HG02870 (cell line): ENCODE results near the gene LMOD1.
"Not testable (repeated sequence)": the region's sequence is repeated elsewhere in the genome, so short reads cannot be mapped to it uniquely, and the experiment has no call there.

ENCODE experiments used
- ATAC-seq: cut with Tn5 transposase; IDR thresholded peaks from one replicate; pipeline ENCODE4 v1.9.1; 2021; ENCODE audit warnings: mild to moderate bottlenecking, moderate library complexity; ENCODE audit not compliant: unreplicated experiment

The LMOD1 gene

GRCh38 chr1:201949491-201949890 is 3.1 kb upstream of the LMOD1 start:
- no peak for ATAC-seq

DNA sequence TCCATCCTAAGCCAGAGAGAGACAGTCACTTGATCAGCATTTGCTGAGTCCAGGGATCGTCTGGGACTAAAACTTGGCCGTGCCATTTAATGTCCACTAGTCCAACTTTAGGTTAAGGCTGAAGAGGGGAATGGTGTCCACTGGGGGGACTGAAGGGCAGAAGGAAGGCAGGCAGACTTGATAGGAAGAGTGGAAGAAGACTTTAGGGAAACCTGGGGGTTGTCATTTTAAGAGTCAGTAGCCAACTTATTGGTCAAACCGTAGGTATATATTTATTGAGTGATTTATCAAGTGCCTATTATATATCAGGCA is 1.3 kb upstream of the LMOD1 start:
- no peak for ATAC-seq

DNA sequence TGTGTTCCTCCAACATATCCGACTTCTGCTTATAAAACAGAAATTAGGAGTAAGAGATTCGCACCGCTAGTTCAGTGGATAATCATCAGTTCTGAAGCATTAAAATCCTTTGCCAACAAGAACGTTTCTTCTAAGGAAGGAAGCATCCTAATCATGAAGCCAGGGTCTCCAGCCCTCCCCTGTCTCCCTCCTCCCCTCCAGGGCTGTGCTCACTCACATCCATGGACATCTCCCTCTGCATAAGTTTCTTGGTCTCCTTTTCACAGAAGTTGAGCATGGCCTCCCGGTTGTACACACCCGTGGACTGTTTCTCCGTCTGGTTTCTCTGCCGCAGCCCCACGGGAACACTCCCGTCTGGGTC is 505 bp downstream of the LMOD1 start:
- ATAC-seq: no peak

DNA sequence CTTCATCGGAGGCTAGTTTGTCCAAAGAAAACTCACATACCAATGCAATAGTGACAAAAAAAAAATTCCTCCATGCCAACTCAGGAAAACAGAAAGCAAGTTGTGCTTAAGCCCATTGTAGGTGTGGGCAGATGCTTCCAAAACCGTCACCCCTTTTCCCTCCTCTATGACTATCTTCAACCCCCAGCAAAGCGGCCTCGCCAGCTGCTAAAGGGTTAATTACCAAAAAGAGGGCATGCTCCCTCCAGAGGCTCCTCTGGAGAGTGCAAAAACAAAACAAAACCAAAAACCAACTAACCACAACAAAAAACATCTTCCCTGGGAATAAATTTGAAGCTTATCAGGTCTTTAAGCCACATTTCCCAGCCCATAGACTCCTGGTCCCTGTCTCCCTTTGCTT is 1.2 kb downstream of the LMOD1 start:
- no peak for ATAC-seq

GRCh38 chr1:201944639-201945038 is 1.7 kb downstream of the LMOD1 start:
- ATAC-seq: no peak

GRCh38 chr1:201944002-201944401 is 2.3 kb downstream of the LMOD1 start:
- ATAC-seq: no peak

GRCh38 chr1:201942129-201942495 is 4.2 kb downstream of the LMOD1 start:
- no peak for ATAC-seq

DNA sequence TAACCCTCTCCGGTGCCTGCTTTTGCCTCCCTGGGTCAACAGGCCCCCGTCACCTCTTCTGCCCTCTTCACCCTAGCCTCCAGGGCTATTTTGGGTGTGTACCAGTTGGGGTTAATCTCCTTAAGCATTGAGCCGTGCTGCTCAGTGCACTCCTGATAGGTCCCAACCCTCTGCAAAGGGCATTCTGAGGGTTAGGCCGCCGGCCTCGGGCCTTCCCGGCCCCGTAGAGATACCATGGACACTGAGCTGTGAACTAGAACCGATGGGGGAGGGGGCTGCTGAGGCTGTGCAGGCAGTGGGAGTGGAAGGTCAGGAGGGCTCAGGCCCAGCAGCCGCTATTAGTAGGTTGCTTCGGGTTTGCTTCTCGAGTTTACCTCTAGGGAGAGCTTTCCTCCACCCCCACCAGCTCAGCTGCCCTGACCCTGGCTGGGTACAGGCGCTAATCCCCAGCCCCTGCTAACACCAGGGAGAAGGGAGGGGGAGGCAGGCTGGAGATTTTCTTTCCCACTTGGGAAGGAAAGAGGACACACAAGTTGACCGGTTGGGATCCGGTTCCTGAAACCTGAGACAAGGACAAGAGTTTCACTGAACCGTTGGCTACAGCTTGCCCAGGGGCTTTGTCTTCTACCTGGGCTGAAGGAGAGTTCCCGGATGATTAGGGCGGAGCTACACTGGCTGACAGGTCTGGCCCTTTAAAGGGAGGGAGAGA is 4.8 kb downstream of the LMOD1 start:
- no peak for ATAC-seq

- ATAC-seq: not testable (repeated sequence)
Measured at GRCh38 chr1:201940316-201940715, 6.0 kb downstream of the LMOD1 start.

- no peak for ATAC-seq
Measured at GRCh38 chr1:201939574-201939973, 6.8 kb downstream of the LMOD1 start.

DNA sequence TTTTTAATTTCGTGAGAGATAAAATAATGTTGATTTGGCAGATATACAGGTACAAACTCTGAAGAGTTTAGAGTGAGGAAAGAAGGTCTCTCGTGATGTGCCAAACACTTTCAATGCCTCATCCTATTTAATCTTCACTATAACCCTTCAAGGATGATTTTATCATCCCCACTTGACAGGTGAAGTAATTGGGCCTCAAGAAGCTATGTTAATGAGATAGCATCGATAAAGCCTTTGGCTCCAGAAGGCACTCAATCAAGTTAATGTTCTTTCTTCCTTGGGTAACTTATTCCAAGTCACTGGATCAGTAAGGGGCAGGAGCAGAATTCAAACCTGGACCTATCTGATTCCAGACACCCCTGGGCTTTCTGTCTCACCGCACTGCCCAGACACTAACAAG is 7.2 kb downstream of the LMOD1 start:
- ATAC-seq: no peak

- no peak for ATAC-seq
Measured at GRCh38 chr1:201938440-201939035, 7.8 kb downstream of the LMOD1 start.

DNA sequence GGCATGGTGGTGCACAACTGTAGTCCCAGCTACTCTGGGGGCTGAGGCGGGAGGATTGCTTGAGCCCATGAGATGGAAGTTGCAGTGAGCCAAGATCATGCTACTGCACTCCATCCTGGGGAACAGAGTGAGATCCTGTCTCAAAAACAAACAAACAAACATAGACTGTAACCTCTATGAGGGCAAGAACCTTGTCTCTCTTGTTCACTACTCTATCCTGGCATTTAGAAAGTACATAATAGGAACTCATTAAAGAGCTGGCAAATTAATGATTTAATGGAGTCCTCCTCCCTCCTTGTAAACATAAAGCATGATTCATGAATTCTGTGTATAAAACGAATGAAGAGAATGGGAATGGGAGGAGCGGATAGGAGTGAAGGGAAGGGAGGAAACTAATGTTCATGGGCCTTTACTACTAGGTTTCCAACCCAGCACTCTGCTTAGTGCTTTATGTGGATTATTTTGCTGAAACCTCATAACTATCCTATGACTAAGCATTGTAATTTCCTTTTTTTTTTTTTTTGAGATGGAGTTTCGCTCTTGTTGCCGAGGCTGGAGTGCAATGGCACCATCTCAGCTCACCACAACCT is 8.6 kb downstream of the LMOD1 start:
- ATAC-seq: no peak

DNA sequence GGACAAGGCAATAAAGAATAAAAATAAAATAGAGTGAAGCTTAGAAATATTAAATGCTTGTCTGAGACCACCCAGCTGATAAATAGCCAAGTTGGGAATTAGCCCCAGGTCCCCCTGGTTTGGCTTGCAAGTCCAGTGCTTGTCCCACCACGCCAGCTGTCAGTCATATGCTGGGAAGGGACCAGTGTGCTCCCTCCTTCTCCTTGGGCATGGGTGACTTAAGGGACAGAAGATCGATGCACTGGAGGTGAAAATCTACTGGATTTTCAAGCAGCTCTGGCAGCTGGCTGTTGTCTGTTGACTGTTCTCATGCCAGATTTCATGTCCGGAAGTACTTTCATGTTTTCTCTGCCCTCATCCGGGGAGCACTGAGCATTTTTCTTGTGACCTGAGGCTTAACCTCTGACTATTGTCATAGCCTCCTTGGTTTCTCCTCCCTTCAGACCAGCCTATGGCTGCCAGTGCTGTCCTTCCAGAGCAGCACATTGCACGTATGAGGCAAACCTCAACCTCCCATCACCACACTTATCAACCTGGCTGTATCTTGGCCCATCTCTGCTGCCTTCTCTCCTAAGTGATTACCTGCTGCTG is 12.4 kb downstream of the LMOD1 start:
- ATAC-seq: no peak

DNA sequence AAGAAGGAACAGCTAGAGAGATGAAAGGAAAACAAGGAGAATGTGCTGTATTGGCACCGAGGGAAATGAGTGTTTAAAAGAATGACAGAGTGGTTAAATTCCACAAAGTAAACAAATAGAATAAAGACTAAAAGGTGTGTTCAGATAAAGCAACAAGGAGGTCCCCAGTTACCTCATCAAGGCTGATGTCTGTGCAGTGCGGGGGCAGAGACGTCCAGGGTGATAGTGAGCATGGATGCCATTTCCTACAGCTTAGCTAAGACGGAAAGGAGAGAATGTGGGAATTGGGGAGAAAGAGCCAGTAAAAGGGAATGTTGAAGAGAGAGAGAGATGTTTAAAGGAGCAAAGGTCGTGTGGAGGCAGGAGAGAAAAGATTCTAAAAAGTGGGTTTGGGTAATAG is 15.5 kb downstream of the LMOD1 start:
- no peak for ATAC-seq

DNA sequence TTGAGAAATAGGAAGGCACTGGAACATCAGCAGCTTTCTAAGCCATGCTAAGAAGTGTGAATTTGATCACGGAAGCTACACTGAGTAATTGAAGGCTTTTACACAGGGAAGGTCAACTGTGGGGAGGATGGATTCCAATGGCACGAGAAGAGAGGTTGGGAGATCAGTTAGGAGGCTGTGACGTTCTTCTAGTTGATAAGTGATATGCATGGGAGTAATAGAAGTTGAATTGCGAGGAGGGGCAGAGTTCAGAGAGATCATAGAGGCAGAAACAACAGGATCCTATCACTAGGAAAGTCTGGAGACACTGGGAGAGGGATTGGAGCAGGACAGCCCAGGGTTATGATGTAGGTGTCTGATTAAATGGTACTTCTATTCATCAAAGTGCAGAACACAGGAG is 16.2 kb downstream of the LMOD1 start:
- no peak for ATAC-seq

- no peak for ATAC-seq
Measured at GRCh38 chr1:201928266-201928665, 18.1 kb downstream of the LMOD1 start.

DNA sequence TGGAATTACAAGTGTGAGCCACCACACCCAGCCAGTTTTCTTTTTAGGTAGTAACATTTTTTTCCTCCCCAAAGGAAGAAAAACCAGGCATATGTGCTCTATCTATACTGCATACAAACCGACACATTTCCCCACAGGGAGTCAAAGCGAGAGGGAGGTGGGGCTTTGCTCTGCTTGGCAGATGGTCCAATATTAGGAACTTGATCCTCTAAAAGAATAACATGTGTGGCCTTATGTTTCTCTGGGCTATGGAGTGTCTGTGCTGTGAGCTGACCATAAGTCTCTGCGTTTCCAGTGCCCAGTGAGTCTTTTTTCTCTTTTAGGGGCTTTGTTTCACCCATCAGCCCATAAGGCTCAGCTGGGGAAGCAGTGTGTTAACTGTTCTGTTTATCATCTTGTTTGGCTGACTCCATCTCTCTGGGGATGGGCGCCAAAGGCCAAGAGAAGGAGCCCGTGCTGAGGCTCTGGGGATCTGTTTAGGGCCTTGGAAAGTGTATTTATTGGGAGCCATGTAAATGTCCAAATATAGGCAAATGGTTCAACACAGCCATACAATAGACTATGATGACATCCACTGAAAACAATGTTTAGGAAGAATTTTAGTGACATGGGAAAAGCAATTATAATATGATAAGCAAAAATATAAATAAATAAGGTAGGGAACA is 20.2 kb downstream of the LMOD1 start:
- ATAC-seq: no peak

GRCh38 chr1:201925301-201925567 is 21.1 kb downstream of the LMOD1 start:
- ATAC-seq: no peak

DNA sequence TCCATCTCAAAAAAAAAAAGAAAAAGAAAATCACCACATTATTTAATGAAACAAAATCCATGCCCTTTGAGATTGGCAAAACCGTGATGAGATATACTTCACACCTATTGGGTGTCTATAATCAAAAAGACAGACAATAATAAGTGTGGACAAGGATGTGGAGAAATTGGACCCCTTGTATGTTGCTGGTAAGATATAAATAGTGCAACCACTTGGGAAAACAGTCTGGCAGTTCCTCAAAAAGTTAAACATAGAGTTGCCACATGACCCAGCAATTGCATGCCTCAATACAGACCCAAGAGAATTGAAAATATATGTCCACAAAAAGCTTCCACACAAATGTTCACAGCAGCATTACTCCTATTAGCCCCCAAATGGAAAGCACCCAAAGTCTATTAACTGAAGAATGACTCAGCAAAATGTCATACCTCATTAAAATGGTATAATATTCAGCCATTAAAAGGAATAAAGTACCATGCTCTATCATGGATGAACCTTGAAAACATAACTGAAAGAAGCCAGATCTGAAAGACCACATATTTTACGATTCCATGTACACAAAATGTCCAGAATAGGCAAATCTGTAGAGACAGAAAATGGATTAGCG is 24.3 kb downstream of the LMOD1 start:
- no peak for ATAC-seq

- no peak for ATAC-seq
Measured at GRCh38 chr1:201918343-201918742, 28.0 kb downstream of the LMOD1 start.
